T-helper 22 cell (primary cell): Measurements from ENCODE around the gene SLCO2A1.

ENCODE experiments used
- DNase-seq: peaks from one replicate; pipeline ENCODE4 v3.0.0-alpha.2; 2020; ENCODE audit warnings: low read depth

SLCO2A1 gene

DNA sequence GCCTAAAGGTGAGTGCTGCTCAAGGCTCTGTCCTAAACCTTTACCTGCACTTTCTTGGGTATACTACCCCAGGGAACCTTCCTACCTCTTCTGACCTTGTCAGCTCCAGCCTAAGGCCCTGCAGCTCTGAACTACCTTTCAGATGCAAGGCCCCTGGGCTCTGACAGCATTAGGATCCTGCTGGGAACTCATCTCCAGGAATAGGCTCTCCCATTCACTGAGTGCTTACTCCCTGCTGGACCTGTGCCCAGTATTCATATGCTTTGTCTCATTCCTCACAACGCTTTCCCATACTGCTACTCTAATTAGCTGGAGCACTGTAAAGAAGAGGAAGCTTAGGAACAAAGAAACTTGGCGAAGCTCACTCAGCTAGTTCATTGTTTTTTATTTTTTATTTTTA lies 80.3 kb downstream of the SLCO2A1 start:
- no peak for DNase-seq

- no peak for DNase-seq
Observed at GRCh38 chr3:133948996-133949395, 80.7 kb downstream of the SLCO2A1 start.

DNA sequence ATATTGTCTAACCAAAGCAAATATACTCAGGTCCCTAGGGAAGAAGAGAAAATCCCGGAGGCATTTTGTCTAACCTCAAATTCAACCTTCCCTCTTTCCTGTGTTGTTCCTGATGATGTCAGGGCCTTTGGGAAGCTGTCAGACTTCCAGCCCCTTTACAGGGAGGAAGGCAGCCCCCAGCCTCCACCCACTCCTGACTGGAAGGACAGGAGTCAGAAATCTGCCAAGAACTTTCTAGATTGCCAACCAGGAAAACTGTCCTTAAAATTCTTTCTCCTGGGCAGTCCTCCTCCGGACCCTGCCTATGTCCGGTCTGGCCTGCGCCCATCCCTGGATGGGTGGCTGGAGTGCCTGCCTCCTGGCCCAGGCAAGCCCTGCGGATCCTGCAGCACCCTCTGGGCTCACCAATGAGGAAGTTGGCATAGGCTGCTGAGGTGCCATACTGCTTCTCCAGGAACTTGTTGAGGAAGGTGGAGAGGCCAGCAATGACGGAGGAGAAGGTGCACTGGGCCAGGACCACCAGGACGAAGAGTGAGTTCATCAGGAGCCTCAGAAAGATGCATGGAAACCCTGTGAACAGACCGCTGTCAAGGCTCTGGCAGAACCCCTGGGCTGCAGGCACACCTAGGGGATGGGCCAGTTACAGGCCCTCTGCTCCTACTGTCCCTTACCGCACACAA lies 81.5 kb downstream of the SLCO2A1 start:
- DNase-seq = no peak

DNA sequence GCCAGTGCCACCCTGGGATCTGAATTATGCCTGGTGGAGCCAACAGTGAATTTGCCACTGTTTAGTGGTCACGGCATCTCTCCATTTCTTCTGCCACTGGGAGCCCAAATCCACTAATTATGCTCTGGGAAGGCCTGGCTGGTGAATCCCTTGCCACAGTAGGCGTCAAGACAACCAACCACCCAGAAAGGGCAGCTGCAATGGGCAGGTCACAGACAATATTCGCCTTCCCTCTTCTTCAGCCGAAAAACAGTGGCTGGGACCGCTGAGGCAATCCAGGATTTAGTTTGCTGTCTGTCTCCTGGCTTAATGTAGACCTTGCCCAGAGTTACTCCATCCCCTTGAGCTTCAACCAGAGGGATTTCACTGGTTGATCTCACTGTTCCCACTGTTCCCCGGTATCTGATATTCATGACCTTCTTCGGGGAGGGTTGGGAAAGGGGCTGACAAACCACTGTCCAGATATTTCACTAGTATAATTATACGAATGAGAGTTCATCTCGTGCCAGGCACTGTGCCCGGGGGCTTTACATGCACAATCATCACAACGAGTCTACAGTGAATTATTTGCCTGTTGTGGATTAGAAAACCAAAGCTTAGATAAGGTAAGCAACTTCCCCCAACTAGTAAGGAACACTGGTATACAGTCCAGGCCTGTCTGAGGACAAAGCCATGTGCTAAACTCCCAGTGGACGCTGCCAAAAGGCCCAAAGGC lies 84.2 kb downstream of the SLCO2A1 start:
- DNase-seq = no peak

DNA sequence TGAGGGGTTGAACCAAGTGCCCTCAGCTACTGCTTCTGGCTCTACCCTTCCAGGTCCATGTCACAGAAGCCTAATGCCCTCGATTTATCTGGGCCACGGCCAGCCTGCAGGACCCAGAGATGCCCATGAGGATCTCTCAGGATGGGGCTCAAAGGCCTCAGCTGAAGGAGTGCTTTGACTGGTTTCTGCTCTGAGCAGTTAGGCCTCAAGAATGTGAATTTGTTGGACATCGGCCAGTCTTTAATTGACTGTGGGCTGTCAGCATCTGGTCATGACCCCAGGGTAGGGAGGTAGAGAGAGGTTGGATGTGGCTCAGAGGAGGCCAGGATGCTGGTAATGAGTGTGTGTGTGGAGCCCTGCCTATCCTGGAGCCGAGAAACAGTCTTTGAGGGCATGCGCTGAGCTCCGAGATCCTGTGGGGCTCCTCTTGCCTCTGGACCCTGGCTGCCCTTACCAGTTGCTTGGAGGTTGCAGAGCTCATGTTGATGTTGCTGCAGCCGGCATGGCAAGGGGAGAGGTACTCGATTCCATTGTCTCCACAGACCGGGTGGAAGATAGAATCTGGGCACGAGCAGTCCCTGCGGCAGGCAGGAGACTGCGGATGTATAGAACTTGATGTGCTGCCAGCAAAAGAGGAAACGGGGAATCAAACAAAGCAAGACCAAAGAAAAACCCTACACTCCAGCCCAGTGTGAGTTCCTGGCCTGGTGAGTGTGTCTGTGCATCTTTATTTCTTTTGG lies 84.9 kb downstream of the SLCO2A1 start:
- DNase-seq = no peak

GRCh38 chr3:133944181-133944580 lies 85.5 kb downstream of the SLCO2A1 start:
- DNase-seq = no peak

- DNase-seq = no peak
Observed at GRCh38 chr3:133943639-133944141, 86.0 kb downstream of the SLCO2A1 start.

- DNase-seq = no peak
Observed at GRCh38 chr3:133943031-133943535, 86.6 kb downstream of the SLCO2A1 start.

DNA sequence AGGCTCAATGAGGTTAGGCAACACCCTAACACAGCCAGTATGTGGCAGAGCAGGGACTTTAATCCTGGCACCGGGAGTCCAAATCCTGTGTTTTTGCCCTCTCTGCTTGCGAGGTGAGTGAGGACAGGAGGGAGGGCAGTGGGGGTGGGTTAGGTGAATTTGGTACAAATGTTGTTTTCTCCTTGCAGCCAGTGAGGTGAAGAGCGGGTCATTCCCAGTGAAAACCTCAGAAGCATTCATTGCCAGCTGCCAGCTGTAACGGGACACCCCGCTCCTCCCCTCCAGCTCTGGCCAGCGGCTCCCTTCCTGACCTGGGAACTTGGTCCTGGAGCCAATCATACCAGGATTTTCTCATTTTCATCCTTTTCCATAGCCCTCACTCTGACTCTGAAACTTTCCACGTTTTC lies 88.3 kb downstream of the SLCO2A1 start:
- DNase-seq = no peak

GRCh38 chr3:133940536-133940935 lies 89.2 kb downstream of the SLCO2A1 start:
- no peak for DNase-seq

DNA sequence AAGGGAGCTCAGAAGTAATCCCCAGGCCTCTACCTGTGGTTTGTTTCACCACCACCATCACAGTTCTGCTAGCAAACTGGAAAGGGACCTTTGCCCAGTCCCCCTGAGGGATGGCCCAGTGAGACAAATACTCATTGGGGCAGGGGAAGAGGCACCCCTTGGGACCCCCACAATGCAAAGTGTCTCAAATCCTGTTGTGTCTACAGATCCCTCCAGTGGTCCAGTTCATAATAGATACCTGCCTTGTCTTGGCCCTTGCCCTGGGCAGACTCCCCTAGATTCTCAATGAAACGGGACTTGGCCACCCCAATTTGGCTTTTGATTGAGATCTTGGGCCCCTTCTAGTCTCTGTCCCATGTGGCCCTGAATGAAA lies 90.3 kb downstream of the SLCO2A1 start:
- DNase-seq = no peak

DNA sequence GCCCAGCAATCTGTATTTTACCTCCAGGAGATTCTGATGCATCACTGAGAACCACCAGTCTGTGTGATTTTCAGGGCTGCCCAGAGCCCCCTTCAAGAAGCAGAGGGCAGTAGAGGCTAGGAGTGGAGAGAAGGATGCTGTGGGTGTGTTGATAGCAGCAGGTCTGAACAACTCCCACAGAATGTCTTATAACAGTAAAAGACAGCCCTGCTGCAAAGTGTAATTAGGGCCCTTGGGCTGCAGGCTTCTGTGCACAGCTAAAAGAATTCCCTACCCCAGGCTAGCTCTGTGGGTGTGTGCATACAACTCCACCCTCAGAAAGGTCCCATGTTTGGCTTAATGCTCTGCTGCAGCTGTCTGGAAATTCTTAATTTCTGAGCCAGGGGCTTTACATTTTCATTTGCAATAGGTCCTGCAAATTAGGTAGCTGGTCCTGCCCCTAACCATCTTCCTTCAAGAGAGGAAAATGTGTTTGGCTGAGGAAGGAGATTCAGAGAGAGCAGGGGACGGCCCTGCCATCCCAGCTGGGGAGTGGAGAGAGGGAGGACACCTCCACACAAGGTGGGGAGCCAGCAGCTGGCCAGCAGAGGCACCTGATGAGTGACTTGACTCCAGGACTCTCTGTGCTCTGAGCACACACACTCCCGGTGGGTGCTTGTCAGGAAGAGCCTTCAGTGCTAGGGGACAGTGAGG lies 90.8 kb downstream of the SLCO2A1 start:
- no peak for DNase-seq

GRCh38 chr3:133937756-133938601 lies 91.7 kb downstream of the SLCO2A1 start:
- no peak for DNase-seq

DNA sequence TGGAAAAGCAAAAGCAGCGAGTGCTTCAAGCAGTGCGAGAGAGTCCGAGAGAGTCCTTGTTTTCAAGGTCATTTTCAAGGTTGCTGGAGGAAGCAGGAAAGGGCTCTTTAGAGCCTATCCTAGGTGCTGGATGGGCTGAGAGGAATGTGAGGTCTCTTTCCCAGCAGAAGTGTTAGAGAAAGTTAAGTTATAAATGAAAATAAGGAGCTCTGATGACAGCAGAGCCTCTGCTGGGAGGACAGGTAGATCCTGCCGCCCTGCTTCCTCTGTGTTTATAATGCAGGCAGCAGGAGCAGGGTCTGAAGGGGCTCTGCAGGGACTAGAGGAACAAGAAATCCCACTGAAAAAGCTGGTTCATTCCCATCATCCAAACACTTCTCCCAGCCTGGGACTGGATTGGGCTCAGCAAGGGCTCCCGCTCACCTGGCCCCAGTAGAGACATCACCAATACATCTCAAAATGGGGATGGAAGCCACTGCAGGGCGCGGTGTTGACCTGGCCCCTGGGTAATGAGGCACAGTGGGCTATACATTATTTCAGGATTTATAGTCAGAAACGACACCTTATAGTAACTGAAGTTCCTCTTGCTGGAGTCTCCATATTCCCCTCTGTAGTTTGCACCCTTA lies 92.6 kb downstream of the SLCO2A1 start:
- no peak for DNase-seq

DNA sequence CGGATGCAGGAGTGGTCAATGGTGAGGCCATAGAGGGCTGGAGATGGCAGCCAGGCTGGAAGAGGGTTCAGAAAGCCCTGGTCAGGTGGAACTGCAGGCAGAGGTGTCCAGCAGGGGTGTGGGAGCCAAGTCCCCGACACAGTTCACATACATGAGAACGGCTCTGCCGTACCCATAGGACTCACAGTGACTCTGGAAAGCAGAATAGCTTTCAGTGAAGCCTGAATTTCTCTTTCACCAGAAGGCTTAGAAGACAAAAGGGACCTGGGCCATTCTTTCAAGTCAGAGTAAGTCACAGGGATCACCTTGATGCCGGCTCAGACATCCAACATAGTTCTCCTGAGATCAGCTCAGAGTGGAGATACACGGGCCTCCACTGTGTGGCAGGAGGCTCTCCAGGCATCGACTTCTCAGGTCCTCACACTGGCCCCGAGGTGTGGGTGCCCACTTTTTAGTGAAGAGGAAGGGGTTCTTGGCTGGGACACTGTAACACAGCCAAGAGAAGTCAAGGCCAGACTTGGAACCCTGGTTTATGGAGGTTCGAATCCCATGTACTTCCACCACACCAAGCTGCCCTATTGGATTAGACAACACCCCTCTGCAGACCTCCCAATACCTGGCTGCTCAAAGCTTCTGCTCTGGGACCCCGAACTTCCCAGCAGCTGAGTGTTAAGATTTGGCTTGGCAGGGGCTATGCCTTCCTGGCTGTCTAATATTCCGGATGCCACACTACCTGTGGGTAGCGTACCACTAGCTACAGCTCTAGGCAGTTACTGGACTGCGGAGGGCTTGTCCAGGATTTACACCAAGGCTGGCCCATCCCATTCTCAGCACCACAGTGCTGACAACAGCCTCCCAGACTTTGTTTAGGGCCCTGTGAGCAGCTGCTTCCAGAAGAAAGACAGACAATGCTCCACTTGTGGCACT lies 93.6 kb downstream of the SLCO2A1 start:
- DNase-seq = no peak

GRCh38 chr3:133934996-133935842 lies 94.5 kb downstream of the SLCO2A1 start:
- no peak for DNase-seq

- no peak for DNase-seq
Observed at GRCh38 chr3:133934073-133934970, 95.4 kb downstream of the SLCO2A1 start.
